Mesenchymal stem cell (in vitro differentiated cells and primary cell): ENCODE results near the gene PCYT2.

ENCODE experiments used
- DNase-seq: peaks from one replicate; pipeline ENCODE4 v3.0.0-alpha.2; 2013
- H2AFZ ChIP-seq: one replicate; pipeline ENCODE4 v1.6.1; 2013; ENCODE audit warnings: low read depth, mild to moderate bottlenecking, control low read depth, inconsistent platforms, low read length, moderate library complexity
- H2AK5ac ChIP-seq: 2 replicates; pipeline ENCODE4 v1.6.1; 2013; ENCODE audit warnings: low read length, moderate library complexity, mild to moderate bottlenecking, inconsistent platforms; ENCODE audit not compliant: severe bottlenecking
- H2BK120ac ChIP-seq: one replicate; pipeline ENCODE4 v1.6.1; 2013; ENCODE audit warnings: low read depth, mild to moderate bottlenecking, inconsistent platforms, low read length, moderate library complexity
- H2BK12ac ChIP-seq, 2 experiments: one replicate each; pipeline ENCODE4 v1.6.1; 2013; ENCODE audit warnings: inconsistent platforms in 2 of 2, low read length in 2 of 2, mild to moderate bottlenecking in 2 of 2, moderate library complexity in 2 of 2, control low read depth in 1 of 2
- H2BK15ac ChIP-seq: one replicate; pipeline ENCODE4 v1.6.1; 2013; ENCODE audit warnings: mild to moderate bottlenecking, low read depth, inconsistent platforms; ENCODE audit not compliant: poor library complexity, severe bottlenecking
- H2BK5ac ChIP-seq: 2 replicates; pipeline ENCODE4 v1.6.1; 2013; ENCODE audit warnings: low read depth, mild to moderate bottlenecking, low read length, control low read depth, inconsistent platforms; ENCODE audit not compliant: poor library complexity, severe bottlenecking
- H3K14ac ChIP-seq, 2 experiments: one replicate each; pipeline ENCODE4 v1.6.1; 2013; ENCODE audit warnings: inconsistent platforms in 2 of 2, low read length in 2 of 2, control low read depth in 1 of 2, mild to moderate bottlenecking in 1 of 2, moderate library complexity in 1 of 2
- H3K18ac ChIP-seq, 2 experiments: one replicate each; pipeline ENCODE4 v1.6.1; 2013; ENCODE audit warnings: inconsistent platforms in 2 of 2, low read length in 2 of 2, control low read depth in 1 of 2, low read depth in 1 of 2, mild to moderate bottlenecking in 1 of 2
- H3K23ac ChIP-seq, 2 experiments: one replicate each; pipeline ENCODE4 v1.6.1; 2013; ENCODE audit warnings: inconsistent platforms in 2 of 2, low read length in 2 of 2, mild to moderate bottlenecking in 2 of 2, moderate library complexity in 2 of 2, control low read depth in 1 of 2
- H3K27ac ChIP-seq: 2 replicates; pipeline ENCODE4 v1.5.1; 2013; ENCODE audit warnings: mild to moderate bottlenecking, moderate library complexity, low read length, control low read depth, inconsistent platforms; ENCODE audit not compliant: poor library complexity, severe bottlenecking
- H3K27me3 ChIP-seq, 2 experiments: 2 replicates each; pipeline versions ENCODE4 v1.6.1 to v1.7.0; 2013; ENCODE audit warnings: low read length in 2 of 2, mild to moderate bottlenecking in 2 of 2, moderate library complexity in 2 of 2, control low read depth in 1 of 2, inconsistent platforms in 1 of 2; ENCODE audit not compliant: control insufficient read depth in 1 of 2, insufficient read depth in 1 of 2
- H3K36me3 ChIP-seq, 2 experiments: 2 replicates each; pipeline versions ENCODE4 v1.6.1 to v1.7.0; 2013; ENCODE audit warnings: low read length in 2 of 2, control low read depth in 1 of 2, inconsistent platforms in 1 of 2, low read depth in 1 of 2, mild to moderate bottlenecking in 1 of 2; ENCODE audit not compliant: insufficient read depth in 2 of 2, control insufficient read depth in 1 of 2
- H3K4ac ChIP-seq, 2 experiments: one replicate each; pipeline ENCODE4 v1.6.1; 2013; ENCODE audit warnings: inconsistent platforms in 2 of 2, low read length in 2 of 2, mild to moderate bottlenecking in 2 of 2, moderate library complexity in 2 of 2, control low read depth in 1 of 2, low read depth in 1 of 2
- H3K4me1 ChIP-seq: 2 replicates; pipeline ENCODE4 v1.6.1; 2013; ENCODE audit warnings: low read depth, low read length, control low read depth; ENCODE audit not compliant: control insufficient read depth, insufficient read depth
- H3K4me2 ChIP-seq: 2 replicates; pipeline ENCODE4 v1.6.1; 2013; ENCODE audit warnings: low read length, mild to moderate bottlenecking, inconsistent platforms; ENCODE audit not compliant: poor library complexity, severe bottlenecking
- H3K4me3 ChIP-seq, 2 experiments: 2 replicates each; pipeline versions ENCODE4 v1.5.1 to v1.7.0; 2013; ENCODE audit warnings: low read length in 2 of 2, mild to moderate bottlenecking in 2 of 2, control low read depth in 1 of 2, low read depth in 1 of 2; ENCODE audit not compliant: insufficient read depth in 1 of 2
- H3K79me1 ChIP-seq: replicated peaks from 2 replicates; pipeline ENCODE4 v1.6.1; 2013; ENCODE audit warnings: mild to moderate bottlenecking, control low read depth, low read length, inconsistent platforms; ENCODE audit not compliant: poor library complexity, severe bottlenecking
- H3K9ac ChIP-seq: 2 replicates; pipeline ENCODE4 v1.7.0; 2013; ENCODE audit warnings: mild to moderate bottlenecking, low read length, moderate library complexity
- H3K9me3 ChIP-seq: 2 replicates; pipeline ENCODE4 v1.7.0; 2013; ENCODE audit warnings: mild to moderate bottlenecking, low read length; ENCODE audit not compliant: control insufficient read depth
- H4K8ac ChIP-seq: one replicate; pipeline ENCODE4 v1.6.1; 2013; ENCODE audit warnings: inconsistent platforms, mild to moderate bottlenecking, low read length, moderate library complexity
- H4K91ac ChIP-seq: one replicate; pipeline ENCODE4 v1.6.1; 2013; ENCODE audit warnings: mild to moderate bottlenecking, low read length, inconsistent platforms
- WGBS: methylation state at CpG from one replicate; pipeline ENCODE4 v1.1.7; 2013; ENCODE audit warnings: mixed read lengths; 5-methylcytosine and 5-hydroxymethylcytosine counted together

The PCYT2 gene

DNA sequence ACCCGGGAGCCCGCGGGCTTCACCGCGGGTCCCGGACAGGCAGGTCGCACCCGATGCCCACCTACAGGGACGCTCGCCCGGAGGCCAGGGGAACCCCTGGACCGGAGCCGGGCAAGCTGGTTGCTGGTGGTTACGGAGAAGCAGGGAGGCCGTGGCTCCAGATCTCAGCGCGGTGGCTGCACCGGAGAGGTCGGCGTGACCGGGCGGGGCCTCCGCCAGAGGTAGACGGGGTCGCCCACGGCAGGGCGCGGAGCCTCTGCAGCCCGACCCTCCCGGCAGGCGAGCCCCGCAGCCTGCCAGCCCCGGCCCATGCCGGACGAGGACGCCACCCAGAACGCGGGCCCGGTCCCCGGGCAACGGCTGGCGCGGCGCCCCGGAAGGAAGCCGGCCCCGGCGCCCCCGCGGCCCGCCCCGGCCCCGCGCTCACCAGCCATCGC lies 341 bp downstream of the PCYT2 start:
- no peak overlapping the region for H3K27ac ChIP-seq
- WGBS: under 1% methylated on average over 26 of the region's 55 CpGs

DNA sequence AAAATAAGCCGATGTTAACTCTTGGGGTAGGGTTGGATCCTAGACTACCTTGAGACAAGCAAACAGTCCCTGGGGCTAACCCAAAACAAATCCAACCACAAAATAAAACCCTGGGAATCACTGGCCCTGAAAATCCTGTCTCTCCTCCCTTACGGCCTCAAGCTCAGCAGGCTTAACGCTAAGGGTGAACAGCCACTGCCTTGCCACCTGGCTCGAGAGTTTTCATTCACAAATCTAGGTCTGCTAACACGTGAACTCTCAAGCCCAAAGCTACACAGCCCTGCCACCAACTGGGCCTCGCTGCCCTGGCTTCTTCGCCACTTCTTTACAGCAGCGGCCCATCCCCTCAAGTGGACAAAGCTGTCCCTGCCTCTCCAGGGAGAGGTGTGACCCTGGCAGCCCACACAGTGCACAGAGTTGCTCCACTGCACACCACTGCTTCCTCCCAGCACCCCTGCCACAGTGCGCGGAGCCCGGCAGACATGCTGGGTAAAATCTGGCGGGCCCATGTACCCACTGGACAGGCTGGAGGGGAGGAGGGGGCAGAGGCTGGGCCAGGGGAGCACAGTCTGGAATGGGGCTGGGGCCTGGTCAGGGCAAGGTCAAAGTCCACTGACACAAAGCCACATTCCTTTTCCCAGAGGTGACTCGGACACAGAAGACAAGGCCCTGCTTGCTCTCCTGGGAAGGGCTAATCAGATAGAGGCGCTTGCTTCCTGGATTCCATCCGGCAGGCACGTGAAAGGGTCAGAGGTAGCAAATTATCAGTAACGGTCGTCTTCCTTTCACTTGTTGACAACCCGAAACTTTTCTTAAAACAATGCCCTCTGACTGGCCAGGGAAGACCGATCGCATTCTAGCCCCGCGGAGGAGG lies 996 bp downstream of the PCYT2 start:
- Histone ChIP-seq H3K79me1 (peaks cover 33% of the 10 kb centered on the region), H4K8ac (no peak overlapping the region), H3K36me3 (peaks cover 58 to 77% of the 10 kb centered on the region in 2 experiments), H3K27ac (no peak overlapping the region), H2BK5ac (no peak overlapping the region), H3K14ac (peak overlapping the region in 1 of 2 experiments; percentile 5), H2BK15ac (no peak overlapping the region), H4K91ac (peak overlapping the region; percentile 7), H3K4me3 (peak overlapping the region; percentile 75 to 89), H3K4me2 (peak overlapping the region; percentile 94), H3K18ac (peak overlapping the region in 1 of 2 experiments; percentile 69), H2BK12ac (no peak overlapping the region), H2AK5ac (no peak overlapping the region), H3K9ac (peak overlapping the region; percentile 89), H2BK120ac (no peak overlapping the region), H3K4ac (peak overlapping the region; percentile 15 to 61), H2AFZ (no peak overlapping the region), H3K4me1 (peaks cover 18% of the 10 kb centered on the region), H3K9me3 (no peaks in the 10 kb centered on the region), H3K27me3 (no peaks in the 10 kb centered on the region), H3K23ac (peak overlapping the region in 1 of 2 experiments; percentile 57)
- 41% methylated on average over 23 of the region's 23 CpGs for WGBS
- DNase-seq: peak; percentile 38

More for the DNA sequence above, 341 bp downstream of the PCYT2 start:
- Histone ChIP-seq H2AK5ac (no peak overlapping the region), H3K18ac (peak overlapping the region; percentile 57 to 76), H3K27me3 (no peaks in the 10 kb centered on the region), H3K4me2 (peak overlapping the region; percentile 94), H4K91ac (no peak overlapping the region), H3K4me3 (peak overlapping the region; percentile 75 to 89), H2BK120ac (no peak overlapping the region), H3K23ac (peak overlapping the region in 1 of 2 experiments; percentile 94), H3K4me1 (peaks cover 18% of the 10 kb centered on the region), H2AFZ (peak overlapping the region; percentile 21), H3K14ac (peak overlapping the region in 1 of 2 experiments; percentile 81), H3K9me3 (no peaks in the 10 kb centered on the region), H3K4ac (peak overlapping the region in 1 of 2 experiments; percentile 61), H2BK15ac (no peak overlapping the region), H3K79me1 (peaks cover 37% of the 10 kb centered on the region), H2BK5ac (no peak overlapping the region), H3K9ac (peak overlapping the region; percentile 89), H3K36me3 (peaks cover 65 to 77% of the 10 kb centered on the region in 2 experiments), H4K8ac (no peak overlapping the region), H2BK12ac (peak overlapping the region in 1 of 2 experiments; percentile 19)
- no peak for DNase-seq

DNA sequence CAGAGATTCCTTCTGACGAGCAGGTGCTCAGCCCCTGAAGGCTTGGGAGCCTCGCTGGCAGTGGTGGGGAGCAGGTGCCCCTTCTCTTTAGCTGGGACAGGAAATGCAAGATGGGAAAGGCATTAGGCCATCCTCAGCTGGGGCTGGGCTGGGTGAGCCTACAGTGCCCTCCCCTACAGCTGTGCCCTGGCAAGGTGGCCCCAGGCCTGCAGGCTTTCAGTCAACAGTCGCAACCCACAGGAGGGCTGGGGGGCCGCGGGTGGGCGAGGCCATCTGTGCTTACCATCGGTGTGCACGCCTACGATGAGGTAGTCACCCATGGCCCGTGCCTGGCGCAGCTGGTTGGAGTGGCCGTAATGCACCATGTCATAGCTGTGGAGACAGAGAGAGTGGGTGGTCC lies 2.0 kb downstream of the PCYT2 start:
- Histone ChIP-seq H4K8ac (no peak overlapping the region), H2BK120ac (no peak overlapping the region), H4K91ac (peak overlapping the region; percentile 12), H2AK5ac (no peak overlapping the region), H3K4me2 (no peak overlapping the region), H3K27ac (no peak overlapping the region), H3K18ac (no peak overlapping the region), H3K79me1 (peaks cover 24% of the 10 kb centered on the region), H2BK15ac (no peak overlapping the region), H3K9me3 (no peaks in the 10 kb centered on the region), H3K23ac (peak overlapping the region in 1 of 2 experiments; percentile 66), H2BK5ac (no peak overlapping the region), H3K4me1 (peaks cover 18% of the 10 kb centered on the region), H3K36me3 (peaks cover 48 to 77% of the 10 kb centered on the region in 2 experiments), H3K14ac (no peak overlapping the region), H3K27me3 (no peaks in the 10 kb centered on the region), H2BK12ac (peak overlapping the region in 1 of 2 experiments; percentile 45), H3K9ac (no peak overlapping the region), H2AFZ (no peak overlapping the region), H3K4me3 (no peak overlapping the region), H3K4ac (no peak overlapping the region)
- DNase-seq: no peak
- WGBS: 98% methylated on average over 12 of the region's 12 CpGs

DNA sequence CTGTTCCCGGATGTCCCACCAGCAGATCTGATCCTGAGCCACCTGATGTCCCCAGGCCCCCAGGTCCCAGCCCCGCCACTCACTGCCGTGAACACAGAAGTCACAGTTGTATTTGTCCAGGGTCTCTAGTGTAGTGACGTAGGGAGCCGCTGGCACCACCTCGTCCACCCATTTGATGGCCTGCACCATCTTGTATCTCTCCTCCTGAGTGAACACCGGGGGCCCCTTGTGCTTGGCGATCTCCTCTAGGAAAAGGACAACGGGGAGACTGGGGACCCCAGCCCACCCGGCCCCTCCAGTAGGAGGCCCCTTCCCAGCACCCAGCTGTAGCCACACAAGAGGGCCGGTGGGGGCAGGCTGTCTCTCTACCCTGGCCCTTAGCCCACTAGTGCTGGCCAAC lies 2.4 kb downstream of the PCYT2 start:
- Histone ChIP-seq H3K9me3 (no peaks in the 10 kb centered on the region), H2BK15ac (no peak overlapping the region), H3K27ac (no peak overlapping the region), H3K36me3 (peaks cover 44 to 77% of the 10 kb centered on the region in 2 experiments), H3K23ac (no peak overlapping the region), H3K4me2 (no peak overlapping the region), H3K14ac (no peak overlapping the region), H3K4me3 (no peak overlapping the region), H2AFZ (no peak overlapping the region), H3K4me1 (peaks cover 18% of the 10 kb centered on the region), H4K91ac (no peak overlapping the region), H2BK5ac (no peak overlapping the region), H3K4ac (no peak overlapping the region), H4K8ac (no peak overlapping the region), H2BK120ac (no peak overlapping the region), H2BK12ac (no peak overlapping the region), H3K9ac (no peak overlapping the region), H3K18ac (no peak overlapping the region), H2AK5ac (no peak overlapping the region), H3K79me1 (peaks cover 19% of the 10 kb centered on the region), H3K27me3 (no peaks in the 10 kb centered on the region)
- 96% methylated on average over 11 of the region's 11 CpGs for WGBS
- DNase-seq: no peak
